ENCODE measurements around the gene TIMM21. TPM values are rescaled to one million over a fixed set of nuclear protein-coding genes. Genes with fewer than 3 reads are reported as not detected.

The TIMM21 gene
- polyA plus RNA-seq, 1 donor from 2014 or later, result 59.2 TPM

- no peaks in the 10 kb centered on the region for H3K9me3 ChIP-seq (ENCODE audit: low read length)
- no peak overlapping the region for H3K27ac ChIP-seq (ENCODE audit: low read length)
- H3K79me2 ChIP-seq (replicated peaks; ENCODE audit: insufficient read depth, low read length), result no peaks in the 10 kb centered on the region
- no peak overlapping the region for H3K9ac ChIP-seq (ENCODE audit: low read length)
- no peak overlapping the region for H3K4me2 ChIP-seq (ENCODE audit: low read length)
- H3K36me3 ChIP-seq (ENCODE audit: insufficient read depth, low read length), result no peaks in the 10 kb centered on the region
- no peak overlapping the region for H2AFZ ChIP-seq (ENCODE audit: low read depth, low read length)
- H3K4me3 ChIP-seq (ENCODE audit: low read length), result no peak overlapping the region
- no peaks in the 10 kb centered on the region for H4K20me1 ChIP-seq (ENCODE audit: insufficient read depth)
- no peaks in the 10 kb centered on the region for H3K9me2 ChIP-seq (ENCODE audit: insufficient read depth, low read length)
- no peak for TF ChIP-seq TAF1 (IDR thresholded peaks at IDR 0.05; ENCODE audit: low read depth)
- no peak for TF ChIP-seq MXI1 (conservative IDR thresholded peaks at IDR 0.05; ENCODE audit: poor library complexity, severe bottlenecking)
- TF ChIP-seq, protein P1, sequence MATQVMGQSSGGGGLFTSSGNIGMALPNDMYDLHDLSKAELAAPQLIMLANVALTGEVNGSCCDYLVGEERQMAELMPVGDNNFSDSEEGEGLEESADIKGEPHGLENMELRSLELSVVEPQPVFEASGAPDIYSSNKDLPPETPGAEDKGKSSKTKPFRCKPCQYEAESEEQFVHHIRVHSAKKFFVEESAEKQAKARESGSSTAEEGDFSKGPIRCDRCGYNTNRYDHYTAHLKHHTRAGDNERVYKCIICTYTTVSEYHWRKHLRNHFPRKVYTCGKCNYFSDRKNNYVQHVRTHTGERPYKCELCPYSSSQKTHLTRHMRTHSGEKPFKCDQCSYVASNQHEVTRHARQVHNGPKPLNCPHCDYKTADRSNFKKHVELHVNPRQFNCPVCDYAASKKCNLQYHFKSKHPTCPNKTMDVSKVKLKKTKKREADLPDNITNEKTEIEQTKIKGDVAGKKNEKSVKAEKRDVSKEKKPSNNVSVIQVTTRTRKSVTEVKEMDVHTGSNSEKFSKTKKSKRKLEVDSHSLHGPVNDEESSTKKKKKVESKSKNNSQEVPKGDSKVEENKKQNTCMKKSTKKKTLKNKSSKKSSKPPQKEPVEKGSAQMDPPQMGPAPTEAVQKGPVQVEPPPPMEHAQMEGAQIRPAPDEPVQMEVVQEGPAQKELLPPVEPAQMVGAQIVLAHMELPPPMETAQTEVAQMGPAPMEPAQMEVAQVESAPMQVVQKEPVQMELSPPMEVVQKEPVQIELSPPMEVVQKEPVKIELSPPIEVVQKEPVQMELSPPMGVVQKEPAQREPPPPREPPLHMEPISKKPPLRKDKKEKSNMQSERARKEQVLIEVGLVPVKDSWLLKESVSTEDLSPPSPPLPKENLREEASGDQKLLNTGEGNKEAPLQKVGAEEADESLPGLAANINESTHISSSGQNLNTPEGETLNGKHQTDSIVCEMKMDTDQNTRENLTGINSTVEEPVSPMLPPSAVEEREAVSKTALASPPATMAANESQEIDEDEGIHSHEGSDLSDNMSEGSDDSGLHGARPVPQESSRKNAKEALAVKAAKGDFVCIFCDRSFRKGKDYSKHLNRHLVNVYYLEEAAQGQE (IDR thresholded peaks at IDR 0.05; ENCODE audit: borderline replicate concordance), result no peak
- TF ChIP-seq EZH2 (IDR thresholded peaks at IDR 0.05; ENCODE audit: borderline replicate concordance, insufficient read depth, low read length, poor library complexity, severe bottlenecking), result no peak
- no peak for TF ChIP-seq SMC3 (conservative IDR thresholded peaks at IDR 0.05; ENCODE audit: poor library complexity)
- no peak for TF ChIP-seq POLR2AphosphoS5 (IDR thresholded peaks at IDR 0.05)
- TF ChIP-seq EP300 (conservative IDR thresholded peaks at IDR 0.05; ENCODE audit: poor library complexity, severe bottlenecking), result no peak
- TF ChIP-seq, protein P2, sequence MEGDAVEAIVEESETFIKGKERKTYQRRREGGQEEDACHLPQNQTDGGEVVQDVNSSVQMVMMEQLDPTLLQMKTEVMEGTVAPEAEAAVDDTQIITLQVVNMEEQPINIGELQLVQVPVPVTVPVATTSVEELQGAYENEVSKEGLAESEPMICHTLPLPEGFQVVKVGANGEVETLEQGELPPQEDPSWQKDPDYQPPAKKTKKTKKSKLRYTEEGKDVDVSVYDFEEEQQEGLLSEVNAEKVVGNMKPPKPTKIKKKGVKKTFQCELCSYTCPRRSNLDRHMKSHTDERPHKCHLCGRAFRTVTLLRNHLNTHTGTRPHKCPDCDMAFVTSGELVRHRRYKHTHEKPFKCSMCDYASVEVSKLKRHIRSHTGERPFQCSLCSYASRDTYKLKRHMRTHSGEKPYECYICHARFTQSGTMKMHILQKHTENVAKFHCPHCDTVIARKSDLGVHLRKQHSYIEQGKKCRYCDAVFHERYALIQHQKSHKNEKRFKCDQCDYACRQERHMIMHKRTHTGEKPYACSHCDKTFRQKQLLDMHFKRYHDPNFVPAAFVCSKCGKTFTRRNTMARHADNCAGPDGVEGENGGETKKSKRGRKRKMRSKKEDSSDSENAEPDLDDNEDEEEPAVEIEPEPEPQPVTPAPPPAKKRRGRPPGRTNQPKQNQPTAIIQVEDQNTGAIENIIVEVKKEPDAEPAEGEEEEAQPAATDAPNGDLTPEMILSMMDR (IDR thresholded peaks at IDR 0.05; ENCODE audit: poor library complexity, severe bottlenecking), result no peak
- no peak for TF ChIP-seq RAD21 (conservative IDR thresholded peaks at IDR 0.05)
- H3K27me3 ChIP-seq (ENCODE audit: insufficient read depth, low read depth, low read length), result no peaks in the 10 kb centered on the region
- H3F3A ChIP-seq (ENCODE audit: insufficient read depth, low read length, poor library complexity, severe bottlenecking), result no peaks in the 10 kb centered on the region
Observed at GRCh38 chr18:74191577-74191976, 43.3 kb downstream of the TIMM21 start.

DNA sequence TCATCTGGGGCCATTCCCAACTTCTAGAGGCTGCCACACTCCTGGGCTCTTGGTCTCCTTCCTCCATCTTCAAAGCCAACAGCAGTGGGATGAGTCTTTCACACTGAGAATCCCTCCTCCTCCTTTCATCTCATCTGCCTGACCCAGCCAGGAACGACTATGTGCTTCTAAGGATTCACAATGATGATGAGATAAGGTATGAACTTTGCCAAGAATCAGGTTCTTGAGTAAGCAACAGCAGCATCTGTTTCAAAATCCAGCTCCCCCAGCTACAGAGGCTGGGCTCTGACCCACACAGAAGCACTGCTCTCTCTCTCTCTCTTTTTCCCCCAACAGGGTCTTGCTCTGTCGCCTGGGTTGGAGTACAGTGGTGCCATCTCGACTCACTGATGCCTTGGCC, 46.4 kb downstream of the TIMM21 start:
- Histone ChIP-seq H3K9me2 (ENCODE audit: insufficient read depth, low read length) (no peaks in the 10 kb centered on the region), H2AFZ (ENCODE audit: low read depth, low read length) (no peak overlapping the region), H3F3A (ENCODE audit: insufficient read depth, low read length, poor library complexity, severe bottlenecking) (no peaks in the 10 kb centered on the region), H3K79me2 (replicated peaks; ENCODE audit: insufficient read depth, low read length) (no peaks in the 10 kb centered on the region), H3K27ac (ENCODE audit: low read length) (no peak overlapping the region), H3K4me3 (ENCODE audit: low read length) (no peak overlapping the region), H3K36me3 (ENCODE audit: insufficient read depth, low read length) (no peaks in the 10 kb centered on the region), H3K9ac (ENCODE audit: low read length) (no peak overlapping the region), H4K20me1 (ENCODE audit: insufficient read depth) (no peaks in the 10 kb centered on the region), H3K9me3 (ENCODE audit: low read length) (no peaks in the 10 kb centered on the region), H3K4me2 (ENCODE audit: low read length) (no peak overlapping the region), H3K27me3 (ENCODE audit: insufficient read depth, low read depth, low read length) (no peaks in the 10 kb centered on the region)
- TF ChIP-seq, protein P1 (IDR thresholded peaks at IDR 0.05; ENCODE audit: borderline replicate concordance), result no peak
- TF ChIP-seq EZH2 (IDR thresholded peaks at IDR 0.05; ENCODE audit: borderline replicate concordance, insufficient read depth, low read length, poor library complexity, severe bottlenecking) (no peak), SMC3 (conservative IDR thresholded peaks at IDR 0.05; ENCODE audit: poor library complexity) (no peak), EP300 (conservative IDR thresholded peaks at IDR 0.05; ENCODE audit: poor library complexity, severe bottlenecking) (no peak), RAD21 (conservative IDR thresholded peaks at IDR 0.05) (no peak), TAF1 (IDR thresholded peaks at IDR 0.05; ENCODE audit: low read depth) (no peak), POLR2AphosphoS5 (IDR thresholded peaks at IDR 0.05) (no peak), MXI1 (conservative IDR thresholded peaks at IDR 0.05; ENCODE audit: poor library complexity, severe bottlenecking) (no peak)
- TF ChIP-seq, protein P2 (IDR thresholded peaks at IDR 0.05; ENCODE audit: poor library complexity, severe bottlenecking), result no peak

Data from neural cell (in vitro differentiated cells).